Smooth muscle cell (in vitro differentiated cells): ENCODE measurements around the gene ZCCHC7. TPM values are rescaled to one million over a fixed set of nuclear protein-coding genes. Genes with fewer than 3 reads are reported as not detected.

Experiments
- DNase-seq: peaks from one replicate; lab custom pipeline; 2025; ENCODE audit not compliant: unreplicated experiment; lab: John Stamatoyannopoulos, UW
- H2AFZ ChIP-seq: fragments of 200-600 bp; sonication (generic); 2 replicates; pipeline ENCODE4 v1.6.0; 2016; ENCODE audit warnings: antibody characterized with exemption, low read depth, mild to moderate bottlenecking
- H3F3A ChIP-seq: fragments of 200-600 bp; sonication (generic); 2 replicates; pipeline ENCODE4 v1.6.0; 2017; ENCODE audit warnings: antibody characterized with exemption, low read depth
- H3K27ac ChIP-seq: fragments of 200-600 bp; sonication (generic); 2 replicates; pipeline ENCODE4 v1.5.1; 2016; ENCODE audit warnings: low read depth, mild to moderate bottlenecking
- H3K27me3 ChIP-seq: fragments of 200-600 bp; sonication (generic); 2 replicates; pipeline ENCODE4 v1.6.1; 2016; ENCODE audit warnings: low read depth, mild to moderate bottlenecking
- H3K36me3 ChIP-seq: fragments of 200-600 bp; sonication (generic); 2 replicates; pipeline ENCODE4 v1.5.1; 2016; ENCODE audit warnings: low read depth
- H3K4me1 ChIP-seq: fragments of 200-600 bp; sonication (generic); 2 replicates; pipeline ENCODE4 v1.5.1; 2016; ENCODE audit warnings: low read depth
- H3K4me2 ChIP-seq: fragments of 200-600 bp; sonication (generic); 2 replicates; pipeline ENCODE4 v1.6.0; 2016; ENCODE audit warnings: mild to moderate bottlenecking
- H3K4me3 ChIP-seq: fragments of 200-600 bp; sonication (generic); 2 replicates; pipeline ENCODE4 v1.5.1; 2016; ENCODE audit warnings: mild to moderate bottlenecking
- H3K79me2 ChIP-seq: fragments of 200-600 bp; sonication (generic); 2 replicates; pipeline ENCODE4 v1.6.0; 2016; ENCODE audit warnings: low read depth, mild to moderate bottlenecking
- H3K9ac ChIP-seq: fragments of 200-600 bp; sonication (generic); 2 replicates; pipeline ENCODE4 v1.6.0; 2016; ENCODE audit warnings: low read depth
- H3K9me3 ChIP-seq: fragments of 200-600 bp; sonication (generic); replicated peaks from 2 replicates; pipeline ENCODE4 v1.5.1; 2016; ENCODE audit warnings: low read depth
- H4K20me1 ChIP-seq: fragments of 200-600 bp; sonication (generic); 2 replicates; pipeline ENCODE4 v1.6.0; 2016; ENCODE audit warnings: low read depth
- WGBS: methylation state at CpG from one replicate; pipeline ENCODE4 v1.1.7; 2016; ENCODE audit warnings: low lambda C conversion rate; 5-methylcytosine and 5-hydroxymethylcytosine counted together
- polyA plus RNA-seq: library from polyadenylated mRNA; unstranded; fragments of >200 nt; fragmentation: Nextera tagmentation; extraction: Ambion mirVana; gene quantifications from 2 replicates; pipeline ENCODE4 v1.2.1, GENCODE V29; 2016
- total RNA-seq: library from RNA; depleted of rRNA; stranded (reverse); fragments of >200 nt; gene quantifications from 2 replicates; pipeline ENCODE4 v1.2.3, GENCODE V29; 2014
- TF ChIP-seq, protein P1 (sequence below): fragments of 200-600 bp; sonication (generic); IDR thresholded peaks from 2 replicates; pipeline ENCODE4 v1.5.1; 2017; ENCODE audit warnings: borderline replicate concordance, mild to moderate bottlenecking, antibody characterized with exemption; ENCODE audit not compliant: insufficient read depth, poor library complexity, severe bottlenecking

Gene ZCCHC7
- total and polyA plus RNA-seq, 2 experiments from 2014 or later = 19.0 to 24.7 TPM

DNA sequence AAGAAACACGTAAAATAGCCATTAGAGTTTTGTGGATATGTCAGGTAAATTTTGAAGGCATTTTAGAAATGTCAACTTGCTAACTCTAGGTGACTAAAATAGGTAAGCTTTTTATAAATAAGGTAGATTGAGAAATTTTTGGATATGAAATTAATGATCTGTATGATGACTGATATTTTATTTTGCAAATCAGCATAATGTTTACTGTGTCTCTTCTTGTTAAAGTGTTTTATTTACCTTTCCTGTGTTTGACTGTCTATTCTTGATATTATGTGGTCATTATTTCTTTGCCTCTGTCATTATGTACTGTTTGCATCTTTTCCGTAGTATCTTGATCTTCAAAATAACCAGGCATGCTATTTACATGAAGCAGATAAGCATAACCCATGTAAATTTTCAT, 58.4 kb downstream of the ZCCHC7 start:
- WGBS = 95% methylated on average over 2 of the region's 2 CpGs
- peaks cover 5% of the 10 kb centered on the region for H3K79me2 ChIP-seq
- peaks cover 8% of the 10 kb centered on the region for H3K36me3 ChIP-seq
- H3K4me2 ChIP-seq = no peak overlapping the region
- H4K20me1 ChIP-seq = peaks cover 53% of the 10 kb centered on the region
- H3K9me3 ChIP-seq = no peaks in the 10 kb centered on the region
- no peaks in the 10 kb centered on the region for H3K4me1 ChIP-seq
- no peaks in the 10 kb centered on the region for H3K27me3 ChIP-seq
- TF ChIP-seq, protein P1, sequence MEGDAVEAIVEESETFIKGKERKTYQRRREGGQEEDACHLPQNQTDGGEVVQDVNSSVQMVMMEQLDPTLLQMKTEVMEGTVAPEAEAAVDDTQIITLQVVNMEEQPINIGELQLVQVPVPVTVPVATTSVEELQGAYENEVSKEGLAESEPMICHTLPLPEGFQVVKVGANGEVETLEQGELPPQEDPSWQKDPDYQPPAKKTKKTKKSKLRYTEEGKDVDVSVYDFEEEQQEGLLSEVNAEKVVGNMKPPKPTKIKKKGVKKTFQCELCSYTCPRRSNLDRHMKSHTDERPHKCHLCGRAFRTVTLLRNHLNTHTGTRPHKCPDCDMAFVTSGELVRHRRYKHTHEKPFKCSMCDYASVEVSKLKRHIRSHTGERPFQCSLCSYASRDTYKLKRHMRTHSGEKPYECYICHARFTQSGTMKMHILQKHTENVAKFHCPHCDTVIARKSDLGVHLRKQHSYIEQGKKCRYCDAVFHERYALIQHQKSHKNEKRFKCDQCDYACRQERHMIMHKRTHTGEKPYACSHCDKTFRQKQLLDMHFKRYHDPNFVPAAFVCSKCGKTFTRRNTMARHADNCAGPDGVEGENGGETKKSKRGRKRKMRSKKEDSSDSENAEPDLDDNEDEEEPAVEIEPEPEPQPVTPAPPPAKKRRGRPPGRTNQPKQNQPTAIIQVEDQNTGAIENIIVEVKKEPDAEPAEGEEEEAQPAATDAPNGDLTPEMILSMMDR = no peak
- DNase-seq = no peak
- H2AFZ ChIP-seq = no peak overlapping the region
- H3F3A ChIP-seq = no peaks in the 10 kb centered on the region
- no peak overlapping the region for H3K27ac ChIP-seq
- no peak overlapping the region for H3K4me3 ChIP-seq
- H3K9ac ChIP-seq = no peak overlapping the region

DNA sequence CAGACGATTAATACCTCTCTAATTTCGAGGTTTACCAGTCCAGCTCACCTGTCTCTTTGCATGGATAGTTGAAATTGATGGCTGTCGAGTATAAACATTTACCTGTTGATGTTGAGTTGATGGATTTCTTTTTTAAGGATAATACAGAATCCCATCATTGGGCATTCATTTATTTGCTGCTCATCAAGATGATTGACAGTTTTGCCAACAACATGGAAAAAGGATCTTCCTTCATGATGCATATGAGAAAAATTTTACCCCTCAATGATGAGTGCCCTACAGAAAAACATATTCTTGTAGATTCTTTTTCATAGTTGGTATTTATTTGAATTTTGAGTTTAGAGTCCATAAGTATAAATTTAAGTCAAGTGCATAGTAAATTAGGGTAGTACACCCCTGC, 59.2 kb downstream of the ZCCHC7 start:
- no peak for DNase-seq
- Histone ChIP-seq H3K9me3 (no peaks in the 10 kb centered on the region), H2AFZ (no peak overlapping the region), H3K79me2 (peaks cover 8% of the 10 kb centered on the region), H3K27me3 (no peaks in the 10 kb centered on the region), H3K36me3 (peaks cover 8% of the 10 kb centered on the region), H3K9ac (no peak overlapping the region), H3K27ac (no peak overlapping the region), H3K4me2 (no peak overlapping the region), H4K20me1 (peaks cover 46% of the 10 kb centered on the region), H3K4me1 (no peaks in the 10 kb centered on the region), H3F3A (no peaks in the 10 kb centered on the region), H3K4me3 (no peak overlapping the region)
- WGBS = 93% methylated on average over 3 of the region's 3 CpGs
- TF ChIP-seq, protein P1 = no peak

DNA sequence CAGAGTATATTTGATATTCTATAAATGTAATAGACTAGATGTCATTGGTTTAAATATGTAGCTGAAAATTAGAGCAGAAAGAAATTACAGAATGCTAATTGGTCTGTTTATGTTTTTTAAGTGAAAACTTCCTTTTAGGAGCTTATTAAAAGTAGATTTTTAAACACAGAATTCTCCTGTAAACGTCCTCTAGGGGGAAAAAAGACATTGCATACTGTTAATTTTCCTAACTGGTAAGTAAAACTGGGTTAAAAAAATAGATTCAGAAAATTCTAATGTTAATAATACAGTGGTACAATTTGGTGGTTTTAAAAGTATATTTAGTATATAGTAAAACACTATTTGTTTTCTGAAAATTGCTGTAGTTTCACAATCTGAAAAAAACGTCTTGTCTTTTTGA, 59.8 kb downstream of the ZCCHC7 start:
- WGBS = 91% methylated on average over 2 of the region's 2 CpGs
- Histone ChIP-seq H4K20me1 (peaks cover 45% of the 10 kb centered on the region), H3K4me3 (no peak overlapping the region), H3K79me2 (peaks cover 8% of the 10 kb centered on the region), H3F3A (no peaks in the 10 kb centered on the region), H3K4me2 (no peak overlapping the region), H3K27me3 (no peaks in the 10 kb centered on the region), H3K36me3 (peaks cover 8% of the 10 kb centered on the region), H3K9me3 (no peaks in the 10 kb centered on the region), H3K4me1 (no peaks in the 10 kb centered on the region), H3K27ac (no peak overlapping the region), H3K9ac (no peak overlapping the region), H2AFZ (no peak overlapping the region)
- TF ChIP-seq, protein P1 = no peak
- DNase-seq = no peak

DNA sequence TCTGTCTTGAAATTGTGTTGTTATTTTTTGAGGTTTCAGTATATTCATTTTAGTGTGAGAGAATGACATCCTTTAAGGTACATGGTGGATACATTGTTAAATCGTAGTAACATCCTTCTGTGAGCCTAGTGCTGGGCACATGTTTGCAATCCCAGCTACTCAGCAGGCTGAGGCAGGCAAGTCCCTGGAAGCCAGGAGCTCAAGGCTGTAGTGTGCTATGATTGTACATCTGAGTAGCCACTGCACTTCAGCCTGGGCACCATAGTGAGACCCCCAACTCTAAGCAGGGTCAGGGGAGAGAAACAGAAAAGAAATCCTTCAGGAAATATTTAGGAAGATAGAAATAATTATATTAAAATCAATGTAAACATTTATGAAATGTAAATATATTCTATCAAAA, 62.3 kb downstream of the ZCCHC7 start:
- Histone ChIP-seq H3K9me3 (no peaks in the 10 kb centered on the region), H3F3A (no peaks in the 10 kb centered on the region), H3K9ac (no peak overlapping the region), H3K4me3 (no peak overlapping the region), H2AFZ (no peak overlapping the region), H3K36me3 (peaks cover 8% of the 10 kb centered on the region), H3K79me2 (peaks cover 15% of the 10 kb centered on the region), H4K20me1 (peaks cover 56% of the 10 kb centered on the region), H3K27me3 (no peaks in the 10 kb centered on the region), H3K4me1 (no peaks in the 10 kb centered on the region), H3K4me2 (no peak overlapping the region), H3K27ac (no peak overlapping the region)
- 92% methylated on average over 1 of the region's 1 CpG for WGBS
- TF ChIP-seq, protein P1 = no peak
- no peak for DNase-seq
